ENCODE data around the gene MRPL2. TPM values are rescaled to one million over a fixed set of nuclear protein-coding genes. Genes with fewer than 3 reads are reported as not detected.
"Not testable (repeated sequence)": the region's sequence is repeated elsewhere in the genome, so short reads cannot be mapped to it uniquely, and the experiment has no call there.

The MRPL2 gene
- total RNA-seq, 1 donor from 2014 or later: 38.6 TPM

DNA sequence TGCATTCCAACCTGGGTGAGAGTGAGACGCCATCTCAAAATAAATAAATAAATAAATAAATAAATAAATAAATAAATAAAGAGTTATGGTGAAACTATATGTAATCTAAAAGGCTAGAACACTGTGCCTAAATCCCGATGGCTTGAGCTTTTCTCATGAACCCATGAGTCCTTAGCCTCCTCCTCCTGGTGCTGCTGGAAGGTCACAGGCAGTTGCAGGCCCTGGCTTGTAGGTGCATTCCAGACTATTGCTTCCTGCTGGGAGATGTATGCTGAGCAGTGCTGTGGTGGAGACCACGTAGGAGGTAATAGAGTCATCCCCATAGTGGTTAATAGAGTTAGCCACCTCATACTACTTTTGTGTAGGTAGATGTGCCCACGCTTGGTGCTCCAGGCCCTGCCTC, 29.4 kb upstream of the MRPL2 start:
- Histone ChIP-seq H3K4me3 (ENCODE audit: low read depth, low read length) (no peak overlapping the region), H3K27me3 (ENCODE audit: control insufficient read depth, insufficient read depth, low read length) (no peaks in the 10 kb centered on the region), H3K36me3 (ENCODE audit: control insufficient read depth, insufficient read depth, low read length) (no peaks in the 10 kb centered on the region)
- DNase-seq (ENCODE audit: low read depth): no peak
- TF ChIP-seq, protein P1, sequence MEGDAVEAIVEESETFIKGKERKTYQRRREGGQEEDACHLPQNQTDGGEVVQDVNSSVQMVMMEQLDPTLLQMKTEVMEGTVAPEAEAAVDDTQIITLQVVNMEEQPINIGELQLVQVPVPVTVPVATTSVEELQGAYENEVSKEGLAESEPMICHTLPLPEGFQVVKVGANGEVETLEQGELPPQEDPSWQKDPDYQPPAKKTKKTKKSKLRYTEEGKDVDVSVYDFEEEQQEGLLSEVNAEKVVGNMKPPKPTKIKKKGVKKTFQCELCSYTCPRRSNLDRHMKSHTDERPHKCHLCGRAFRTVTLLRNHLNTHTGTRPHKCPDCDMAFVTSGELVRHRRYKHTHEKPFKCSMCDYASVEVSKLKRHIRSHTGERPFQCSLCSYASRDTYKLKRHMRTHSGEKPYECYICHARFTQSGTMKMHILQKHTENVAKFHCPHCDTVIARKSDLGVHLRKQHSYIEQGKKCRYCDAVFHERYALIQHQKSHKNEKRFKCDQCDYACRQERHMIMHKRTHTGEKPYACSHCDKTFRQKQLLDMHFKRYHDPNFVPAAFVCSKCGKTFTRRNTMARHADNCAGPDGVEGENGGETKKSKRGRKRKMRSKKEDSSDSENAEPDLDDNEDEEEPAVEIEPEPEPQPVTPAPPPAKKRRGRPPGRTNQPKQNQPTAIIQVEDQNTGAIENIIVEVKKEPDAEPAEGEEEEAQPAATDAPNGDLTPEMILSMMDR (IDR thresholded peaks at IDR 0.05; ENCODE audit: insufficient read depth, low read length, poor library complexity, severe bottlenecking): no peak

- no peak for DNase-seq (ENCODE audit: low read depth)
- H3K36me3 ChIP-seq (ENCODE audit: control insufficient read depth, insufficient read depth, low read length): no peaks in the 10 kb centered on the region
- H3K27me3 ChIP-seq (ENCODE audit: control insufficient read depth, insufficient read depth, low read length): no peaks in the 10 kb centered on the region
- no peak overlapping the region for H3K4me3 ChIP-seq (ENCODE audit: low read depth, low read length)
- TF ChIP-seq, protein P1 (IDR thresholded peaks at IDR 0.05; ENCODE audit: insufficient read depth, low read length, poor library complexity, severe bottlenecking): no peak
Measured at GRCh38 chr6:43086022-43086658, 26.9 kb upstream of the MRPL2 start.

DNA sequence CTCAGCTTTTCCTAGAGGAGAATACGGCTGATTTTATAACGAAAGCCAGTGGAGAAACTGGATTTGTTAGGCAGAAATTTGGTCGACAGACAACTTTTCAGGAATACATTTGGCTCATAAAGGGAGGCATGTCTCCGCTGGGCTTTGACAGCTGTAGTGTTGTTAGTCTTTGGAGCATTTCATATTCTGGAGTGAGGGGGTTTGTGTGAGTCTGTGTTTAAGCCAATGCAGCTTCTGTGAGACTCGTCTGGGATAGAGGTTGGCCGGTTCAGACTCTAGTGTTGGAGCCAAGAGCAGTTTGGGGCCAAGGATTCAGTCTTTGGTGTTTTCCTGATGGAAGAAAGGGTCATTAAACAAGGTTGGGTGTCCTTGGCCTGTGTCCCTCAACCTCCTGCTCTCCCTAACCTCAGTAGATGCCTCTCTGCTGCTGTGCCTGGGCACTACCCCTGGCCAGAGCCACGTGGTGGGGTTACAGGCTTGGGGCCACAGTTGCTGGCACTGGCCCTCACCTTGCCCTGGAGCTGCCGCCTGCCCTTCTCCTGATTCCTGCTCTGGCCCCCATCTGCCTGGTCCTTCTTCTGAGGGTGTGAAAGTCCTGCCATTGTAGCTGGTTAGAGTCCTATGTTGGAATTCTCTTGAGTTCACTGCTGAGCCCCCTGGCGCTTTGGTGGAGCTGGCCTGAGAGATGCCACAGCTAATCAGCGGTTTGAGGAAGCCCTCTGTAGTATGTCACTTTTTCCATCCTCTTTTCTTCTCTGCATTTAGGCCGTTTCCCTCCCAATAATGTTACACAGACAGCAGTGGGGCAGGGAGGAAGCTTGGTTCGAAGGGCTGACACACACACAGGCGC, 23.8 kb upstream of the MRPL2 start:
- H3K36me3 ChIP-seq (ENCODE audit: control insufficient read depth, insufficient read depth, low read length): no peaks in the 10 kb centered on the region
- TF ChIP-seq, protein P1 (IDR thresholded peaks at IDR 0.05; ENCODE audit: insufficient read depth, low read length, poor library complexity, severe bottlenecking): no peak
- DNase-seq (ENCODE audit: low read depth): no peak
- no peaks in the 10 kb centered on the region for H3K27me3 ChIP-seq (ENCODE audit: control insufficient read depth, insufficient read depth, low read length)
- no peak overlapping the region for H3K4me3 ChIP-seq (ENCODE audit: low read depth, low read length)

- DNase-seq (ENCODE audit: low read depth); H3K4me3 ChIP-seq (ENCODE audit: low read depth, low read length); H3K27me3 ChIP-seq (ENCODE audit: control insufficient read depth, insufficient read depth, low read length); H3K36me3 ChIP-seq (ENCODE audit: control insufficient read depth, insufficient read depth, low read length): not testable (repeated sequence)
Measured at GRCh38 chr6:43081922-43082321, 22.7 kb upstream of the MRPL2 start.

DNA sequence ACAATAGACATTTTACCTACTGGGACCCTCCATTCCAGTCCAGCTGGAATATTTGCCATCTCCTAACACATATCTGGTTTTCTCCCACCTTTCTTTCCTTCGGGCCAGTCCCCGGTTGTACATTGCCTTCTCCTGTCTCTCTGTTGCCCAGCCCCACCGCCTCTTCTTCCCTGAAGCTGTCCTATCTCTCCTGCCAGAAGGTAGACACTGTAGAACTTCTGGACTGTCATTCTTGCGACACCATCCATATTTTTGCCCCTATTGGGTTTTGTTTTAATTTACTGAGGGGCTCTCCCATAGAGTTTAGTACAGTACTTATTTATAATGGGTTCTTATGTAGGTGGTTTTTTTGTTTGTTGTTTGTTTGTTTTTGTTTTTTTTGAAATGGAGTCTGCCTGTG, 21.8 kb upstream of the MRPL2 start:
- no peaks in the 10 kb centered on the region for H3K27me3 ChIP-seq (ENCODE audit: control insufficient read depth, insufficient read depth, low read length)
- H3K4me3 ChIP-seq (ENCODE audit: low read depth, low read length): no peak overlapping the region
- no peak for DNase-seq (ENCODE audit: low read depth)
- TF ChIP-seq, protein P1 (IDR thresholded peaks at IDR 0.05; ENCODE audit: insufficient read depth, low read length, poor library complexity, severe bottlenecking): no peak
- no peaks in the 10 kb centered on the region for H3K36me3 ChIP-seq (ENCODE audit: control insufficient read depth, insufficient read depth, low read length)

GRCh38 chr6:43078691-43079090, 19.5 kb upstream of the MRPL2 start:
- H3K4me3 ChIP-seq (ENCODE audit: low read depth, low read length): no peak overlapping the region
- no peak for DNase-seq (ENCODE audit: low read depth)

More at GRCh38 chr6:43078691-43079090, 19.5 kb upstream of the MRPL2 start:
- no peaks in the 10 kb centered on the region for H3K27me3 ChIP-seq (ENCODE audit: control insufficient read depth, insufficient read depth, low read length)
- H3K36me3 ChIP-seq (ENCODE audit: control insufficient read depth, insufficient read depth, low read length): no peaks in the 10 kb centered on the region
- TF ChIP-seq, protein P1 (IDR thresholded peaks at IDR 0.05; ENCODE audit: insufficient read depth, low read length, poor library complexity, severe bottlenecking): no peak
